HG02588 (cell line): ENCODE results near the gene FASTKD1.
"Not testable (repeated sequence)": the region's sequence is repeated elsewhere in the genome, so short reads cannot be mapped to it uniquely, and the experiment has no call there.

Experiments
- ATAC-seq: cut with Tn5 transposase; IDR thresholded peaks from one replicate; pipeline ENCODE4 v1.9.1; 2021; ENCODE audit warnings: mild to moderate bottlenecking, moderate library complexity; ENCODE audit not compliant: unreplicated experiment

The FASTKD1 gene

GRCh38 chr2:169572189-169572588 is 1.5 kb downstream of the FASTKD1 start:
- no peak for ATAC-seq

- no peak for ATAC-seq
Measured at GRCh38 chr2:169571571-169571970, 2.1 kb downstream of the FASTKD1 start.

GRCh38 chr2:169570752-169571151 is 2.9 kb downstream of the FASTKD1 start:
- not testable (repeated sequence) for ATAC-seq

GRCh38 chr2:169569948-169570347 is 3.7 kb downstream of the FASTKD1 start:
- ATAC-seq, result no peak

- ATAC-seq, result no peak
Measured at GRCh38 chr2:169565686-169566085, 8.0 kb downstream of the FASTKD1 start.

GRCh38 chr2:169562519-169562918 is 11.1 kb downstream of the FASTKD1 start:
- no peak for ATAC-seq

GRCh38 chr2:169562084-169562483 is 11.6 kb downstream of the FASTKD1 start:
- not testable (repeated sequence) for ATAC-seq

- ATAC-seq, result no peak
Measured at GRCh38 chr2:169561364-169561763, 12.3 kb downstream of the FASTKD1 start.

- ATAC-seq, result no peak
Measured at GRCh38 chr2:169546756-169547155, 26.9 kb downstream of the FASTKD1 start.

GRCh38 chr2:169542433-169542832 is 31.2 kb downstream of the FASTKD1 start:
- no peak for ATAC-seq

- ATAC-seq, result no peak
Measured at GRCh38 chr2:169540146-169540545, 33.5 kb downstream of the FASTKD1 start.

- ATAC-seq, result not testable (repeated sequence)
Measured at GRCh38 chr2:169539460-169539859, 34.2 kb downstream of the FASTKD1 start.

- no peak for ATAC-seq
Measured at GRCh38 chr2:169528271-169528701, 45.4 kb downstream of the FASTKD1 start.

GRCh38 chr2:169526451-169526850 is 47.2 kb downstream of the FASTKD1 start:
- no peak for ATAC-seq

GRCh38 chr2:169525434-169525833 is 48.2 kb downstream of the FASTKD1 start:
- ATAC-seq, result no peak

GRCh38 chr2:169523681-169524080 is 50.0 kb downstream of the FASTKD1 start:
- ATAC-seq, result no peak

GRCh38 chr2:169520896-169521295 is 52.8 kb downstream of the FASTKD1 start:
- no peak for ATAC-seq

- not testable (repeated sequence) for ATAC-seq
Measured at GRCh38 chr2:169516488-169516995, 57.1 kb downstream of the FASTKD1 start.

GRCh38 chr2:169514758-169515157 is 58.9 kb downstream of the FASTKD1 start:
- ATAC-seq, result not testable (repeated sequence)

- no peak for ATAC-seq
Measured at GRCh38 chr2:169513926-169514325, 59.7 kb downstream of the FASTKD1 start.

- no peak for ATAC-seq
Measured at GRCh38 chr2:169513094-169513493, 60.6 kb downstream of the FASTKD1 start.

- no peak for ATAC-seq
Measured at GRCh38 chr2:169512525-169512924, 61.1 kb downstream of the FASTKD1 start.

GRCh38 chr2:169511818-169512217 is 61.8 kb downstream of the FASTKD1 start:
- ATAC-seq, result no peak
